GM21529 (cell line): ENCODE measurements around the gene ACOT13.
A peak's percentile ranks its signal among the peaks of the same experiment; 100 is the strongest.
"Not testable (repeated sequence)": the region's sequence is repeated elsewhere in the genome, so short reads cannot be mapped to it uniquely, and the experiment has no call there.

Experiments
- ATAC-seq: cut with Tn5 transposase; IDR thresholded peaks from one replicate; pipeline ENCODE4 v1.9.1; 2021; ENCODE audit not compliant: unreplicated experiment

Gene ACOT13

GRCh38 chr6:24720604-24721460 is 54.0 kb downstream of the ACOT13 start:
- ATAC-seq, result peak; percentile 87

- ATAC-seq, result peak; percentile 47
Observed at GRCh38 chr6:24721461-24722215, 54.8 kb downstream of the ACOT13 start.

DNA sequence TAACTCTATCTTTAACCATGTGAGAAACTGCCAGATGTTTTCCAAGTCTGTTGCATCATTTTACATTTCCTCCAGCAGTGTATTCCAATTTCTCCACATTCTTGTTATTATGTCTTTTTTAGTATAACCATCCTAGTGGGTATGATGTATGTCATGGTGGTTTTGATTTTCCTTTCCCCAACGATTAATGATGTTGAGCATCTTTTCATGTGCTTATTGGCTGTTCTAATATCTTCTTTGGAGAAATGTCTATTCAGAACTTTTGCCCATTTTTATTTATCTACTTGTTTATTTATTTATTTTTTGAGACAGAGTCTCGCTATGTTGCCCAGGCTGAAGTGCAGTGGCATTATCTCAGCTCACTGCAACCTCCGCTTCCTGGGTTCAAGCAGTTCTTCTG is 56.4 kb downstream of the ACOT13 start:
- ATAC-seq, result no peak

- ATAC-seq, result not testable (repeated sequence)
Observed at GRCh38 chr6:24730653-24731052, 63.8 kb downstream of the ACOT13 start.

DNA sequence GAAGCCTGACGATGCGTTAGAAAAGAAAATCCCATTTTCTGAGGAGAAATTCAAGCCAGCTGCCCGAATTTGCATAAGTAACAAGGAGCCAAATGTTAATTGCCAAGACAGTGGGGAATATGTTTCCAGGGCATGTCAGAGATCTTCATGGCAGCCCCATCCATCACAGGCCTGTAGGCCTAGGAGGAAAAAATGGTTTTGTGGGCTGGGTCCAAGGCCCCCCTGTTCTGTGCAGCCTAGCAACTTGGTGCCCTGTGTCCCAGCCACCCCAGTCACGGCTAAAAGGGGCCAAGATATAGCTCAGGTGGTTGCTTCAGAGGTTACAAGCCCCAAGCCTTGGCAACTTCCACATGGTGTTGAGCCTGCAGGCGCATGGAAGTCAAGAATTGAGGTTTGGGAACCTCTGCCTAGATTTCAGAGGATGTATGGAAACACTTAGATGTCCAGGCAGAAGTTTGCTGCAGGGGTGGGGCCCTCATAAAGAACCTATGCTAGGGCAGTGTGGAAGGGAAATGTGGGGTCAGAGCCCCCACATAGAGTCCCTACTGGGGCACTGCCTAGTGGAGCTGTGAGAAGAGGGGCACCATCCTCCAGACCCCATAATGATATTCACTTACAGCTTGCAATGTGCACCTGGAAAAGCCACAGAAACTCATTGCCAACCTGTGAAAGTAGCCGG is 64.7 kb downstream of the ACOT13 start:
- not testable (repeated sequence) for ATAC-seq

GRCh38 chr6:24734166-24734565 is 67.3 kb downstream of the ACOT13 start:
- ATAC-seq, result no peak

GRCh38 chr6:24734710-24735109 is 67.8 kb downstream of the ACOT13 start:
- not testable (repeated sequence) for ATAC-seq

DNA sequence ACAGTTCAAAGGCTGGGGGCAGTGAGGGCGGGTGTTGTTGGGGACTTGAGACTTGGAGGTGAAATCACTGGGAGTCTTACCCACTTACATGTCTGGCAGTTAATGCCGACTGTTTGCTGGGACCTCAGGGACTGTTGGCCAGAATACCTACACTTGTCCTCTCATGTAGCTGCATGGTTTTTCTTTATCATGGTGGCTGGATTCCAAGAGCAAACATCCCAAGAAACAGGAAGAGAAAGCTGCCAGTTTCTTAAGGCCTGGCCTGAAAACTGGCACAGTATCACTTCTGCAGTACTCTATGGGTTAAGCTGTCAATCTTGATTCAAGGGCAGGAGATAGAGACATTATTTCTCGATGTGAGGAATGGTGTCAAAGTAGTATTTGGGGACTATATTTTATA is 71.9 kb downstream of the ACOT13 start:
- ATAC-seq, result no peak

DNA sequence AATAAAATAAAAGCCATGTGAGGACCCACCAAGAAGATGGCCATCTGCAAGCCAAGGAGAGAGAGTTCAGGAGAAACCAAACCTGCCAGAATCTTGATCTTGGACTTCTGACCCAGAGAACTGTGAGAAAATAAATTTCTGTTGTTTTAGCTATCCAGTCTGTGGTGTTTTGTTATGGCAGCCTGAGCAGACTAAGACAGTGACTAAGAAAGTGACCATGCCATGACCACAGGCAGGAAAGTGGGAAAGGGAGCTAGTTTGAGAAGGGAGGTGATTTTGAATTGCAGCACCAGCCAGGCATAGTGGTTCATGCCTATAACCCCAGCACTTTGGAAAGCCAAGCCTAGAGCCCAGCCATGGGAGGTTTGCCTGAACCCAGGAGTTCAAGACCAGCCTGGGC is 74.0 kb downstream of the ACOT13 start:
- no peak for ATAC-seq

DNA sequence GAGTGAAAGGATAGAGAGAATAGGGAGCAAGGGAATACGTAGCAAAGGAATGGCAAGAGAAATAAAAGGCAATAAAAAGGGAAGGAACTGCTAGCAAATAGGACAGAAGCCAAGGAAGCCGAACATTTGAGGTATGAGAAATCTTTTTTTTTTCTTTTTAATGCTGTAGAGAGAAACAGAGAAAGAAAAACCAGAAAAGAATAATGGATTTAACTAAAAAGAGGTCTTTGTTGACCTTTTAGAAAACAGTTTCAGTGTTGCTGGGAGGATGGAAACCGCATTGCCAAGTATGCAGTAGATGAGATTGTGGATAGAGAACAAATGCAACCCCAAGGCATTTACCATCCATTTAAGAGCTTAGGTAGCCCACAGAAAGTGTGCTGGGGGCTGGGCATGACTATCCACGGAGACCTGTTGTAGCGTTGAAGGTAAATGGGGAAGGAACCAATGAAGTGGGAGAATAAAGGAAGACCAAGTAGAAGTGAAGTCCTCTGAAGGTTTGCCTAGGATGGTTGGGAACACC is 75.4 kb downstream of the ACOT13 start:
- no peak for ATAC-seq

DNA sequence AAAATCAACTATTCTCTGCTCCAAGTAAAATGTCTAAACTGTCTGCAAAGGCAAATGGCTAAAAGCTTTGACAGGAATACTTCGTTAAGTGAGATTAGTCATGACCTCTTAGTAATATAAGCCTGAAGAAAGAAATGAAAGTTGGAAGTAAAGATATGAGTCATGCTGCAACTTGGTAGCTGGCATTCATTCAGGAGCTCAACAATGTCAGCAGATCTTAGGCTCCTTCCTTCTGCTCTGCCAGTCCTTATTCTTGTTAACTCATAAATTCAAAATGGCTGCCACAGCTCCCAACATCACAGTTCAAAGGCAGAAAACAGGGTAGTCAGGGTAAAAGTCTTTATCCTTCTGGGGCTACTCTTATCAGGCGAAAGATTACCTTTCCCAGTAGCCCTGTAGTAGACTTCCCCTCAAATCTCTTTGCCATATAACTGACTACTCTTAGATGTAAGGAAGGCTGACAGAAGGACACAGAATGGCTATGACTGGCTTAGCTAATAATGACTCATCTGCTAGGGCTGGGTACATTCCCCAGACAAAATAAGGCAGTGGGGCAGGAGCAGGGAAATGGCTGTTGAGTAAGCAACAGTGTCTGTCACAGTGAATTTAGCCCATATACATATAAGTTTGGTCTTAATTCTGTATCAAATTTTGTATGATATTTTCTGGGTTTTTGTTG is 76.5 kb downstream of the ACOT13 start:
- ATAC-seq, result peak; percentile 83

GRCh38 chr6:24743944-24744335 is 77.1 kb downstream of the ACOT13 start:
- ATAC-seq, result peak; percentile 51

- no peak for ATAC-seq
Observed at GRCh38 chr6:24744911-24745310, 78.0 kb downstream of the ACOT13 start.

- no peak for ATAC-seq
Observed at GRCh38 chr6:24749297-24749696, 82.4 kb downstream of the ACOT13 start.

DNA sequence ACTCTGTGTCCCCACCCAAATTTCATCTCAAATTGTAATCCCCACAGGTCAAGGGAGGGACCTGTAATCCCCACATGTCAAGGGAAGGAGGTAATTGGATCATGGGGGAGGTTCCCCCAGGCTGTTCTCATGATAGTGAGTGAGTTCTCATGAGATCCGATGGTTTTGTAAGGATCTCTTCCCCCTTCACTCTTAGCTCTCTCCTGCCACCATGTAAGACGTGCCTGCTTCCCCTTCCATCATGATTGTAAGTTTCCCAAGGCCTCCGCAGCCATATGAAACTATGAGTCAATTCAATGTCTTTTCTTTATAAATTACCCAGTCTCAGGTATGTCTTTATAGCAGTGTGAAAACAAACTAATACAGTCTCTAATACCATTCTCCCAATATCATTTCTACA is 84.0 kb downstream of the ACOT13 start:
- ATAC-seq, result not testable (repeated sequence)

GRCh38 chr6:24752503-24752902 is 85.6 kb downstream of the ACOT13 start:
- ATAC-seq, result no peak

GRCh38 chr6:24752917-24753492 is 86.1 kb downstream of the ACOT13 start:
- no peak for ATAC-seq

- ATAC-seq, result no peak
Observed at GRCh38 chr6:24753545-24753944, 86.7 kb downstream of the ACOT13 start.

DNA sequence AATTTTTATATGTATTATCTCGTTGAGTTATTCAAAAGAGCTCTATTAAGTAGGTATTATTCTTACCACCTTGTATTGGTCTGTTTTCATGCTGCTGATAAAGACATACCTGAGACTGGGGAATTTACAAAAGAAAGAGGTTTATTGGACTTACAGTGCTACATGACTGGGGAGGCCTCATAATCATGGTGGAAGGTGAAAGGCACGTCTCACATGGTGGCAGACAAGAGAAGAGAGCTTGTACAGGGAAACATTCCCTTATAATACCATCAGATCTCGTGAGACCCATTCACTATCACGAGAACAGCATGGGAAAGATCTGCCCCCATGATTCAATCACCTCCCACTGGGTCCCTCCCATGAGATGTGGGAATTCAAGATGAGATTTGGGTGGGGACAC is 87.5 kb downstream of the ACOT13 start:
- not testable (repeated sequence) for ATAC-seq
